K562 (cell line): ENCODE results near the gene OSBPL3. TPM values are rescaled to one million over a fixed set of nuclear protein-coding genes. Genes with fewer than 3 reads are reported as not detected.
A peak's percentile ranks its signal among the peaks of the same experiment; 100 is the strongest.

Experiments
- CREB3L1 ChIP-seq: fragments of 450-650 bp; IDR thresholded peaks from 2 replicates; pipeline ENCODE4 v1.6.1; 2014; ENCODE audit warnings: low read depth, mild to moderate bottlenecking, moderate library complexity, borderline replicate concordance
- GATA2 ChIP-seq: sonication (generic); formaldehyde crosslinking; IDR thresholded peaks from 2 replicates; pipeline ENCODE4 v1.4.0; 2020; ENCODE audit warnings: mild to moderate bottlenecking, missing genetic modification reagents
- HDAC2 ChIP-seq: fragments of 450-650 bp; IDR thresholded peaks from 2 replicates; pipeline ENCODE4 v1.6.1; 2016; ENCODE audit warnings: mild to moderate bottlenecking
- MECOM ChIP-seq: fragments of 250-450 bp; sonication (Bioruptor Pico); IDR thresholded peaks from 2 replicates; pipeline ENCODE4 v1.8.0; 2022; ENCODE audit warnings: inconsistent platforms
- NCOA1 ChIP-seq: fragments of 450-650 bp; IDR thresholded peaks from 2 replicates; pipeline ENCODE4 v1.6.1; 2016; ENCODE audit warnings: low read depth
- NFE2 ChIP-seq: IDR thresholded peaks from 2 replicates; pipeline ENCODE4 v1.6.1; 2014; ENCODE audit warnings: antibody characterized with exemption, low read depth
- NFYB ChIP-seq: IDR thresholded peaks from 2 replicates; pipeline ENCODE4 v1.6.1; 2011; ENCODE audit warnings: mild to moderate bottlenecking, moderate library complexity; ENCODE audit not compliant: insufficient read length; ENCODE audit errors: extremely low read depth
- PKNOX1 ChIP-seq: fragments of 450-650 bp; IDR thresholded peaks from 2 replicates; pipeline ENCODE4 v1.6.1; 2016
- POLR2AphosphoS5 ChIP-seq: IDR thresholded peaks from 2 replicates; pipeline ENCODE4 v1.6.1; 2011; ENCODE audit warnings: mild to moderate bottlenecking, low read depth, low read length, moderate library complexity; ENCODE audit not compliant: control insufficient read depth, insufficient read depth
- POLR2B ChIP-seq: fragments of 450-650 bp; IDR thresholded peaks from 2 replicates; pipeline ENCODE4 v1.6.1; 2018; ENCODE audit warnings: low read depth; ENCODE audit not compliant: partially characterized antibody
- RAD21 ChIP-seq, 2 experiments: fragments of 250-450 bp in 1 of 2; fragments of 450-650 bp in 1 of 2; sonication (Bioruptor Pico) in 1 of 2; formaldehyde crosslinking in 1 of 2; IDR thresholded peaks in 1 of 2; conservative IDR thresholded peaks in 1 of 2; 2 replicates each; pipeline versions ENCODE4 v1.4.0 to v1.8.0; 2020 to 2022; ENCODE audit warnings: mild to moderate bottlenecking in 2 of 2, moderate library complexity in 1 of 2
- SIN3A ChIP-seq, 2 experiments: fragments of 150-350 bp in 1 of 2; IDR thresholded peaks; 2 replicates each; pipeline ENCODE4 v1.6.1; 2011 to 2016; ENCODE audit warnings: borderline replicate concordance in 2 of 2, low read depth in 2 of 2, low read length in 2 of 2, mild to moderate bottlenecking in 2 of 2, moderate library complexity in 2 of 2; ENCODE audit not compliant: control insufficient read depth in 1 of 2
- SMC3 ChIP-seq: conservative IDR thresholded peaks from 2 replicates; pipeline ENCODE4 v1.6.1; 2011; ENCODE audit warnings: low read depth, low read length, improper control_type of control experiment; ENCODE audit not compliant: insufficient read depth
- TAF9B ChIP-seq: fragments of 450-650 bp; IDR thresholded peaks from 2 replicates; pipeline ENCODE4 v1.6.1; 2018; ENCODE audit warnings: mild to moderate bottlenecking; ENCODE audit not compliant: partially characterized antibody
- TBL1XR1 ChIP-seq, 2 experiments: IDR thresholded peaks; 2 replicates each; pipeline ENCODE4 v1.6.1; 2012; ENCODE audit warnings: improper control_type of control experiment in 2 of 2, low read length in 2 of 2, mild to moderate bottlenecking in 1 of 2
- TOE1 ChIP-seq, 2 experiments: fragments of 450-650 bp in 1 of 2; sonication (generic) in 1 of 2; formaldehyde crosslinking in 1 of 2; IDR thresholded peaks; 2 replicates each; pipeline versions ENCODE4 v1.7.1 to v1.8.0; 2016 to 2022; ENCODE audit warnings: borderline replicate concordance in 2 of 2, mild to moderate bottlenecking in 2 of 2, antibody characterized with exemption in 1 of 2, inconsistent platforms in 1 of 2, low read depth in 1 of 2, missing genetic modification reagents in 1 of 2, moderate library complexity in 1 of 2
- VEZF1 ChIP-seq: fragments of 200-800 bp; sonication (Bioruptor generic); IDR thresholded peaks from 2 replicates; pipeline ENCODE4 v1.6.1; 2017; ENCODE audit warnings: missing genetic modification characterization, missing compliant biosample characterization
- ZBTB2 ChIP-seq: fragments of 450-650 bp; IDR thresholded peaks from 2 replicates; pipeline ENCODE4 v1.6.1; 2016; ENCODE audit warnings: antibody characterized with exemption
- ZFPM2 ChIP-seq: fragments of 250-450 bp; sonication (Bioruptor Pico); IDR thresholded peaks from 2 replicates; pipeline ENCODE4 v1.5.1; 2022; ENCODE audit warnings: mild to moderate bottlenecking
- ZNF133 ChIP-seq: fragments of 250-450 bp; sonication (Bioruptor Pico); IDR thresholded peaks from 2 replicates; pipeline ENCODE4 v1.4.0; 2020; ENCODE audit warnings: mild to moderate bottlenecking
- polyA plus RNA-seq, 8 experiments: library from polyadenylated mRNA; depleted of rRNA in 4 of 8; stranded (reverse) in 5 of 8; unstranded in 3 of 8; fragments of >200 nt; fragmentation: Nextera tagmentation in 2 of 8; fragmentation: Illumina TruSeq in 1 of 8; extraction: Ambion mirVana in 2 of 8; extraction: Trizol in 1 of 8; gene quantifications; 2 replicates each; pipeline versions ENCODE4 v1.2.1 to v1.2.3, GENCODE V29; 2011 to 2014; ENCODE audit warnings: inconsistent platforms in 1 of 8, missing spikeins in 1 of 8
- total RNA-seq, 7 experiments: library from RNA; depleted of rRNA in 6 of 7; stranded (reverse); fragments of >200 nt in 6 of 7; fragmentation: Illumina TruSeq in 2 of 7; extraction: Trizol in 2 of 7; gene quantifications; 2 replicates each; pipeline versions ENCODE4 v1.2.1 to v1.2.3, GENCODE V29; 2011 to 2021; ENCODE audit warnings: low replicate concordance in 1 of 7

Gene OSBPL3
- total and polyA plus RNA-seq, 9 of the 15 experiments (the other 6 are each of a cell fraction or from before 2014, with no cell fraction given): 4.8 to 37.2 (median 26.5) TPM

- TF ChIP-seq GATA2 (CRISPR knock-in tag): peak; percentile 97
- TF ChIP-seq ZNF133: no peak
- no peak for TF ChIP-seq CREB3L1
- peak in 1 of 2 experiments; percentile 65; a peak in 3 of 4 replicates for TF ChIP-seq TBL1XR1 (IDR thresholded peaks at IDR 0.05; ENCODE audit: low read length in 2 of 2)
- TF ChIP-seq HDAC2: peak; percentile 83
- TF ChIP-seq POLR2B: no peak
- no peak for TF ChIP-seq TAF9B
- 0 out of 2 replicates have a peak, but pooled peaks have one; percentile 24 for TF ChIP-seq NFE2
- TF ChIP-seq SIN3A (IDR thresholded peaks at IDR 0.05; ENCODE audit: borderline replicate concordance in 2 of 2, control insufficient read depth in 1 of 2, low read depth in 2 of 2, low read length in 2 of 2): no peak
- TF ChIP-seq SMC3: no peak; the same call in 1 of the 2 replicates
- peak; percentile 98 for TF ChIP-seq POLR2AphosphoS5
- TF ChIP-seq ZBTB2: peak; percentile 52; the same call in 1 of the 2 replicates
- TF ChIP-seq VEZF1: peak; percentile 40
- no peak for TF ChIP-seq TOE1 (IDR thresholded peaks at IDR 0.05; ENCODE audit: borderline replicate concordance)
- TF ChIP-seq TOE1 (CRISPR knock-in tag; IDR thresholded peaks at IDR 0.05; ENCODE audit: borderline replicate concordance, low read depth): no peak
- no peak for TF ChIP-seq ZFPM2 (CRISPR knock-in tag)
- 0 out of 4 replicates have a peak, but pooled peaks of 1 of the 2 experiments have one; percentile 14 for TF ChIP-seq RAD21 (CRISPR knock-in tag; conservative IDR thresholded peaks at IDR 0.05 in 1 of 2, IDR thresholded peaks at IDR 0.05 in 1 of 2)
- TF ChIP-seq NCOA1: 0 out of 2 replicates have a peak, but pooled peaks have one; percentile 18
- TF ChIP-seq NFYB: no peak
- TF ChIP-seq MECOM (CRISPR knock-in tag): no peak
- peak; percentile 92 for TF ChIP-seq PKNOX1
Measured at GRCh38 chr7:24864214-24864817, 115.7 kb downstream of the OSBPL3 start (continued).
